ENCODE measurements around the gene BOD1L2. TPM values are rescaled to one million over a fixed set of nuclear protein-coding genes. Genes with fewer than 3 reads are reported as not detected.

BOD1L2 gene
- polyA plus RNA-seq, 1 donor (not counting 4 experiments of a cell fraction or from before 2014, with no cell fraction given): not detected

GRCh38 chr18:57135699-57136098 lies 11.2 kb upstream of the BOD1L2 start:
- TF ChIP-seq CTCF (optimal IDR thresholded peaks at IDR 0.05 in 1 of 3, IDR thresholded peaks at IDR 0.05 in 1 of 3, conservative IDR thresholded peaks at IDR 0.05 in 1 of 3; ENCODE audit: extremely low read depth in 1 of 3, insufficient read depth in 2 of 3, low read length in 3 of 3) (no peak), EZH2 (IDR thresholded peaks at IDR 0.05; ENCODE audit: low read length) (no peak)

DNA sequence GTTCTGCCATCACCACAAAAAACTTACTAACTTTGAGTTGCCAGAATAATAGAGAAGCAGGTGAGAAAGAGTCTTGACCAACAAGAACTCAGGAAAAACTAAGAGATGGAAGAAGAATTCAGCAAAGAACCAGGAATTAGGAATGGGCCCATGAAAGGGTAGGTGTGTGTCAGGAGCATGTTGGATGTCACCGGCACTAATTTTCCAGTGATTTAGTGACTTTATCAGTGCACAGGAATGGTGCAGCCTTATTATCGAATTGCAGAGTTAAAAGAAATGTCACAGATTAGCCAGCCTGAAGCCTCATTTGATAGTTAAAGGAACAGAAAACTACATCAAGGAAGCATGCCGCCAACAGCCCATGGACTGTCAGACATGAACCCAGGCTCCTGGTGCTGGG lies 9.0 kb upstream of the BOD1L2 start:
- FAIRE-seq: no peak
- H3K9me1 ChIP-seq (ENCODE audit: control insufficient read depth, extremely low read depth, insufficient read depth, low read length): no peaks in the 10 kb centered on the region
- no peaks in the 10 kb centered on the region for H4K20me1 ChIP-seq (ENCODE audit: control insufficient read depth, extremely low read depth, insufficient read depth, low read length)
- H3K79me2 ChIP-seq (ENCODE audit: control insufficient read depth, insufficient read depth, low read length): no peaks in the 10 kb centered on the region
- H3K27me3 ChIP-seq (ENCODE audit: control insufficient read depth, extremely low read depth, insufficient read depth, low read length): no peaks in the 10 kb centered on the region
- H3K27ac ChIP-seq (ENCODE audit: control insufficient read depth, insufficient read depth, low read length): no peak overlapping the region
- H2AFZ ChIP-seq (ENCODE audit: control insufficient read depth, low read length): no peak overlapping the region
- H3K4me2 ChIP-seq (ENCODE audit: control insufficient read depth, extremely low read depth, insufficient read depth, low read depth, low read length): no peak overlapping the region
- H3K9ac ChIP-seq (ENCODE audit: control insufficient read depth, extremely low read depth, insufficient read depth, low read length): no peak overlapping the region
- no peak for TF ChIP-seq EZH2 (IDR thresholded peaks at IDR 0.05; ENCODE audit: low read length)
- no peak for TF ChIP-seq CTCF (optimal IDR thresholded peaks at IDR 0.05 in 1 of 3, IDR thresholded peaks at IDR 0.05 in 1 of 3, conservative IDR thresholded peaks at IDR 0.05 in 1 of 3; ENCODE audit: extremely low read depth in 1 of 3, insufficient read depth in 2 of 3, low read length in 3 of 3)
- no peaks in the 10 kb centered on the region for H3K9me3 ChIP-seq (ENCODE audit: control insufficient read depth, low read depth, low read length)
- dilution Hi-C loops (cut with MboI; ENCODE audit: extremely low pct_ligation_motif_present, low sequenced_read_pairs): no loop called here
- no peaks in the 10 kb centered on the region for H3K36me3 ChIP-seq (ENCODE audit: control insufficient read depth in 2 of 2, extremely low read depth in 1 of 2, insufficient read depth in 2 of 2, low read length in 2 of 2)
- no peak for DNase-seq (ENCODE audit: low read depth, low spot score)
- H3K4me1 ChIP-seq (ENCODE audit: control insufficient read depth, extremely low read depth, insufficient read depth, low read length): no peaks in the 10 kb centered on the region
- no peak overlapping the region for H3K4me3 ChIP-seq (ENCODE audit: control insufficient read depth in 2 of 3, extremely low read depth in 1 of 3, insufficient read depth in 2 of 3, low read depth in 1 of 3, low read length in 3 of 3)

More at GRCh38 chr18:57135699-57136098, 11.2 kb upstream of the BOD1L2 start:
- Histone ChIP-seq H3K4me1 (ENCODE audit: control insufficient read depth, extremely low read depth, insufficient read depth, low read length) (no peaks in the 10 kb centered on the region), H3K9me3 (ENCODE audit: control insufficient read depth, low read depth, low read length) (no peaks in the 10 kb centered on the region), H3K27me3 (ENCODE audit: control insufficient read depth, extremely low read depth, insufficient read depth, low read length) (no peaks in the 10 kb centered on the region), H3K4me3 (ENCODE audit: control insufficient read depth in 2 of 3, extremely low read depth in 1 of 3, insufficient read depth in 2 of 3, low read depth in 1 of 3, low read length in 3 of 3) (no peak overlapping the region), H2AFZ (ENCODE audit: control insufficient read depth, low read length) (no peak overlapping the region), H3K79me2 (ENCODE audit: control insufficient read depth, insufficient read depth, low read length) (no peaks in the 10 kb centered on the region), H3K9ac (ENCODE audit: control insufficient read depth, extremely low read depth, insufficient read depth, low read length) (no peak overlapping the region), H3K36me3 (ENCODE audit: control insufficient read depth in 2 of 2, extremely low read depth in 1 of 2, insufficient read depth in 2 of 2, low read length in 2 of 2) (no peaks in the 10 kb centered on the region), H3K4me2 (ENCODE audit: control insufficient read depth, extremely low read depth, insufficient read depth, low read depth, low read length) (no peak overlapping the region), H3K9me1 (ENCODE audit: control insufficient read depth, extremely low read depth, insufficient read depth, low read length) (no peaks in the 10 kb centered on the region), H3K27ac (ENCODE audit: control insufficient read depth, insufficient read depth, low read length) (no peak overlapping the region), H4K20me1 (ENCODE audit: control insufficient read depth, extremely low read depth, insufficient read depth, low read length) (no peaks in the 10 kb centered on the region)
- no peak for FAIRE-seq
- dilution Hi-C loops (cut with MboI; ENCODE audit: extremely low pct_ligation_motif_present, low sequenced_read_pairs): no loop called here
- DNase-seq (ENCODE audit: low read depth, low spot score): no peak
